ENCODE results near the gene COX4I2. TPM values are rescaled to one million over a fixed set of nuclear protein-coding genes. Genes with fewer than 3 reads are reported as not detected.
"Not testable (repeated sequence)": the region's sequence is repeated elsewhere in the genome, so short reads cannot be mapped to it uniquely, and the experiment has no call there.

The COX4I2 gene
- polyA plus RNA-seq, 1 donor from 2014 or later = not detected

GRCh38 chr20:31667315-31668285 lies 29.9 kb downstream of the COX4I2 start:
- H3K9me3 ChIP-seq (ENCODE audit: low read length) = no peaks in the 10 kb centered on the region
- no peaks in the 10 kb centered on the region for H3K9me2 ChIP-seq (ENCODE audit: insufficient read depth, low read length)
- H3K27me3 ChIP-seq (ENCODE audit: insufficient read depth, low read depth, low read length) = no peaks in the 10 kb centered on the region
- no peak overlapping the region for H3K9ac ChIP-seq (ENCODE audit: low read length)
- no peak overlapping the region for H3K4me3 ChIP-seq (ENCODE audit: low read length)
- no peak overlapping the region for H3K4me2 ChIP-seq (ENCODE audit: low read length)
- H3F3A ChIP-seq (ENCODE audit: insufficient read depth, low read length, poor library complexity, severe bottlenecking) = no peaks in the 10 kb centered on the region
- no peaks in the 10 kb centered on the region for H4K20me1 ChIP-seq (ENCODE audit: insufficient read depth)
- H2AFZ ChIP-seq (ENCODE audit: low read depth, low read length) = no peak overlapping the region
- peaks cover 19% of the 10 kb centered on the region for H3K36me3 ChIP-seq (ENCODE audit: insufficient read depth, low read length)
- H3K27ac ChIP-seq (ENCODE audit: low read length) = no peak overlapping the region
- no peak for TF ChIP-seq EZH2 (IDR thresholded peaks at IDR 0.05; ENCODE audit: borderline replicate concordance, insufficient read depth, low read length, poor library complexity, severe bottlenecking)
- TF ChIP-seq TAF1 (IDR thresholded peaks at IDR 0.05; ENCODE audit: low read depth) = no peak
- TF ChIP-seq RAD21 (conservative IDR thresholded peaks at IDR 0.05) = no peak
- TF ChIP-seq, protein P1, sequence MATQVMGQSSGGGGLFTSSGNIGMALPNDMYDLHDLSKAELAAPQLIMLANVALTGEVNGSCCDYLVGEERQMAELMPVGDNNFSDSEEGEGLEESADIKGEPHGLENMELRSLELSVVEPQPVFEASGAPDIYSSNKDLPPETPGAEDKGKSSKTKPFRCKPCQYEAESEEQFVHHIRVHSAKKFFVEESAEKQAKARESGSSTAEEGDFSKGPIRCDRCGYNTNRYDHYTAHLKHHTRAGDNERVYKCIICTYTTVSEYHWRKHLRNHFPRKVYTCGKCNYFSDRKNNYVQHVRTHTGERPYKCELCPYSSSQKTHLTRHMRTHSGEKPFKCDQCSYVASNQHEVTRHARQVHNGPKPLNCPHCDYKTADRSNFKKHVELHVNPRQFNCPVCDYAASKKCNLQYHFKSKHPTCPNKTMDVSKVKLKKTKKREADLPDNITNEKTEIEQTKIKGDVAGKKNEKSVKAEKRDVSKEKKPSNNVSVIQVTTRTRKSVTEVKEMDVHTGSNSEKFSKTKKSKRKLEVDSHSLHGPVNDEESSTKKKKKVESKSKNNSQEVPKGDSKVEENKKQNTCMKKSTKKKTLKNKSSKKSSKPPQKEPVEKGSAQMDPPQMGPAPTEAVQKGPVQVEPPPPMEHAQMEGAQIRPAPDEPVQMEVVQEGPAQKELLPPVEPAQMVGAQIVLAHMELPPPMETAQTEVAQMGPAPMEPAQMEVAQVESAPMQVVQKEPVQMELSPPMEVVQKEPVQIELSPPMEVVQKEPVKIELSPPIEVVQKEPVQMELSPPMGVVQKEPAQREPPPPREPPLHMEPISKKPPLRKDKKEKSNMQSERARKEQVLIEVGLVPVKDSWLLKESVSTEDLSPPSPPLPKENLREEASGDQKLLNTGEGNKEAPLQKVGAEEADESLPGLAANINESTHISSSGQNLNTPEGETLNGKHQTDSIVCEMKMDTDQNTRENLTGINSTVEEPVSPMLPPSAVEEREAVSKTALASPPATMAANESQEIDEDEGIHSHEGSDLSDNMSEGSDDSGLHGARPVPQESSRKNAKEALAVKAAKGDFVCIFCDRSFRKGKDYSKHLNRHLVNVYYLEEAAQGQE (IDR thresholded peaks at IDR 0.05; ENCODE audit: borderline replicate concordance) = no peak
- no peak for TF ChIP-seq POLR2AphosphoS5 (IDR thresholded peaks at IDR 0.05)
- TF ChIP-seq SMC3 (conservative IDR thresholded peaks at IDR 0.05; ENCODE audit: poor library complexity) = no peak
- no peak for TF ChIP-seq MXI1 (conservative IDR thresholded peaks at IDR 0.05; ENCODE audit: poor library complexity, severe bottlenecking)
- TF ChIP-seq CTCF (IDR thresholded peaks at IDR 0.05; ENCODE audit: poor library complexity, severe bottlenecking) = no peak
- no peak for TF ChIP-seq EP300 (conservative IDR thresholded peaks at IDR 0.05; ENCODE audit: poor library complexity, severe bottlenecking)
- H3K79me2 ChIP-seq (replicated peaks; ENCODE audit: insufficient read depth, low read length) = peaks cover 4% of the 10 kb centered on the region

- H4K20me1 ChIP-seq (ENCODE audit: insufficient read depth); H3K27me3 ChIP-seq (ENCODE audit: insufficient read depth, low read depth, low read length); H3K4me3 ChIP-seq (ENCODE audit: low read length); H3K27ac ChIP-seq (ENCODE audit: low read length); H3K9ac ChIP-seq (ENCODE audit: low read length); H2AFZ ChIP-seq (ENCODE audit: low read depth, low read length); H3K4me2 ChIP-seq (ENCODE audit: low read length); H3K79me2 ChIP-seq (replicated peaks; ENCODE audit: insufficient read depth, low read length); H3K9me2 ChIP-seq (ENCODE audit: insufficient read depth, low read length); H3F3A ChIP-seq (ENCODE audit: insufficient read depth, low read length, poor library complexity, severe bottlenecking); H3K9me3 ChIP-seq (ENCODE audit: low read length): not testable (repeated sequence)
- peaks cover 19% of the 10 kb centered on the region for H3K36me3 ChIP-seq (ENCODE audit: insufficient read depth, low read length)
Measured at GRCh38 chr20:31668944-31669343, 31.2 kb downstream of the COX4I2 start.

Data from neural cell (in vitro differentiated cells).